ENCODE measurements around the gene CRB2.

DNA sequence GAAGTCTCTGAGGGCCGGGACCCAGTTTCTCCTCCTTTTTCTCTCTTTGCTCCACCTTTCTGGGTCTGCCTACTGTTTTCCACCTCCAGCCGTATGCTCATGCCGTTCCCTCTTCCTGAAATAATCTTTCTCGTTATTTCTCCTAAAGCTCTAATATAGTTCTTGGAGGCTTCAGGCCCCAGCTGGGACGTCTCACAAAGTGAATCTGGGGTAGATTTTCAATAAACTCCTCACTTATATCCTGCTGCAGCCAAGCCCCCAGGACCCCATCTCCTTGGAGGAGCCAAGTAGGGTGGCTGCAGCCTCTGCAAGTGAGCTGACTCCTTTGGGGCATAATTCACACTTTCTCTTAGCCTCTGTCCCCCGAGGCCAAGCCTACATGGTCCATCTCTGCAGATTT is 14.2 kb upstream of the CRB2 start:
- TF ChIP-seq, protein P1, sequence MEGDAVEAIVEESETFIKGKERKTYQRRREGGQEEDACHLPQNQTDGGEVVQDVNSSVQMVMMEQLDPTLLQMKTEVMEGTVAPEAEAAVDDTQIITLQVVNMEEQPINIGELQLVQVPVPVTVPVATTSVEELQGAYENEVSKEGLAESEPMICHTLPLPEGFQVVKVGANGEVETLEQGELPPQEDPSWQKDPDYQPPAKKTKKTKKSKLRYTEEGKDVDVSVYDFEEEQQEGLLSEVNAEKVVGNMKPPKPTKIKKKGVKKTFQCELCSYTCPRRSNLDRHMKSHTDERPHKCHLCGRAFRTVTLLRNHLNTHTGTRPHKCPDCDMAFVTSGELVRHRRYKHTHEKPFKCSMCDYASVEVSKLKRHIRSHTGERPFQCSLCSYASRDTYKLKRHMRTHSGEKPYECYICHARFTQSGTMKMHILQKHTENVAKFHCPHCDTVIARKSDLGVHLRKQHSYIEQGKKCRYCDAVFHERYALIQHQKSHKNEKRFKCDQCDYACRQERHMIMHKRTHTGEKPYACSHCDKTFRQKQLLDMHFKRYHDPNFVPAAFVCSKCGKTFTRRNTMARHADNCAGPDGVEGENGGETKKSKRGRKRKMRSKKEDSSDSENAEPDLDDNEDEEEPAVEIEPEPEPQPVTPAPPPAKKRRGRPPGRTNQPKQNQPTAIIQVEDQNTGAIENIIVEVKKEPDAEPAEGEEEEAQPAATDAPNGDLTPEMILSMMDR (IDR thresholded peaks at IDR 0.05): no peak
- TF ChIP-seq POLR2A (IDR thresholded peaks at IDR 0.05) (no peak), POLR2AphosphoS5 (IDR thresholded peaks at IDR 0.05; ENCODE audit: insufficient read depth in 1 of 2, low read depth in 1 of 2) (no peak)
